ENCODE measurements around the gene FOXO6. TPM values are rescaled to one million over a fixed set of nuclear protein-coding genes. Genes with fewer than 3 reads are reported as not detected.

The FOXO6 gene
- total RNA-seq, 1 experiment from 2014 or later = 0.14 TPM

DNA sequence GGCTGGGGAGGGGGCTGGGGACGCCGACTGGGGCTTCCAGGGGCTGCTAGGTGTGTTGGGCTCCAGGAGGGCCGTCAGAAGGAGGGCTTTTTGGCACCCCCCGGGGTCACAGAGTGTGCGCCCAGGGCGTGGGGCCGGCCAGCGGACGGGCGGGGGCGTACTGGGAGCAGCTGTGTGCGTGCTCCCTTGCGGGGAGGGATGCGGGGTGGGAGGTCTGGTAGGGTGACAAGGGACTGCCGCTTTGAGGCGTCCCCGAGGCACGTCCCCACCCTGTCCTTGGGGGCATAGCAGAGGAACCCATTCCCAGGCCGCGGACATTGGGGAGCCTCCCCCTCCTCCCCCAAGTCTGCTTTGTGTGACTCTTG lies 1.1 kb downstream of the FOXO6 start:
- DNase-seq (ENCODE audit: low read depth) = no peak
- in situ Hi-C loops (cut with HindIII; ENCODE audit: low pct_unique_long_range_greater_than_20kb, low sequenced_read_pairs) = no loop called here

DNA sequence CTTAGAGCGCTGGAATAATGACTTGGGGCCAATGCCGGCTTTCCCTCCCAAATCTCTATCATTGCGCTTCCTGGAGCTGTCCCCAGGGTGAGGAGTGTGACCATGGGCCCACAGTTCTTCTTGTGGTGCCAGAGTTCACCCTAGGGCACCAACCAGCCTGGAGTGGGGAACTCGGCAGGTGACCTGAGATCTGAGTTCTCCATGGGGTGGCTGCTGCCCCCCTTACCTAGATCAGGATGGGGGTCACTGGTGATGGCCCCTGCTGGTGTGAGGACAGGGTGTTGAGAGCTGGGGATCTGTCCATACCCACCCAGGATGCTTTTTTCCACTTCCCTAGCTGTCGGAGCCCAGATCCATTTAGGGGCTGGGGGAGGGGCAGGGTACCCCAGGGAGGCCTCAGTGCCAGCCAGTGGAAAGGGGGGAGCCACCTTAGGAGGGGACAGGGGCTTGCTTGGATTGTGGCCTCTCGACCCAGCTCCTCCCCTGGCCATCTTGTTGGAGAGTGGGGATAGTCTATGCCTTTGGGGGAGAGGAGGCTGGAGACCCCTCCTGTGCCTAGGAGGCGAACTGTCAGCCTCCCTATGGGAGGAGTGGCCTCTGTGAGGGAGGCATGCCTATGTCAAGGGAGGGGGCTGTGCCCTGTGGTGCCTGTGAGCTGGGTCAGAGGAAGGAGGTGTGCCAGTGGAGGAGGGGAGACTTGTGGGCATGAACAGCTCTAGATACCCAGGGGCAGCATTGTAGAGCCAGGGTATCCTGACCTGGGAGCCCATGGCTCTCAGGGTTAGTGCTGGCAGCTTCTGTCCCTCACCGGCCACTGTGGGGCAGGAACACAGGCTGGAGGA lies 1.7 kb downstream of the FOXO6 start:
- no peak for DNase-seq (ENCODE audit: low read depth)
- in situ Hi-C loops (cut with HindIII; ENCODE audit: low pct_unique_long_range_greater_than_20kb, low sequenced_read_pairs) = no loop called here

DNA sequence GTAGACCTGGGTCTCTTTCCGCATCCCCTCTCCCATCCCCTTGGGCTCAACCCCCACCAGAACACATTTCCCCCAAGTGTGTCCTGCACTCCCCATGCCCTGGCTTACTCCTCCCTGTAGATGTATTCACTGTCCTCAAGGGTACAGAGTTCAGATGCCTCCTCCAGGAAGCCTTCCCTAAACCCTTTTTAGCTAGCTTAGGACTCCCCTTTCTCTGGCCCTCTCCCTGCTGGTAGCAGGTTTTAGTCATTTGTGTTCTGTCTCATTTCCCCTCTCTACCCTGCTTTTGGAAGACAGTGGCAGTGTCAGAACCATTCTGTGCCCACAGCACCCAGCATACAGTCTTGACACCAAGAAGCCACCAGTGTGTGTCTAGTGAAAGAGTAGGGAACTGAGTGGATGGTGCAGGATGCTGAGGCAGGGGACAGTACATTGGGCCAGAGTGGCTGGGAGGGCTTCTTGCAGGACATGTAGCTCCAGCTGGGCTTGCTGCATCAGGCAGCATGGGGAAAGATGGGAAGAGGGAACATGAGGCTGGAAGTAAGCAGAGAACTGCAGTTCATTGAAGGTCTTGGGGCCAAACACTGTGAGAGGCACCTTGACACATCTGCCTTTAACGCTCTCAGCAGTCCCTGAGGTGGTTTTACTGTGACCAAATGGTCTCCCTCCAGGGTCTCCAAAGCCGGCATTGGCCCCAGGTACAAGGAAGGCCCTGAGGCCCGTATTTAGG lies 2.5 kb downstream of the FOXO6 start:
- DNase-seq (ENCODE audit: low read depth) = no peak
- in situ Hi-C loops (cut with HindIII; ENCODE audit: low pct_unique_long_range_greater_than_20kb, low sequenced_read_pairs) = no loop called here

DNA sequence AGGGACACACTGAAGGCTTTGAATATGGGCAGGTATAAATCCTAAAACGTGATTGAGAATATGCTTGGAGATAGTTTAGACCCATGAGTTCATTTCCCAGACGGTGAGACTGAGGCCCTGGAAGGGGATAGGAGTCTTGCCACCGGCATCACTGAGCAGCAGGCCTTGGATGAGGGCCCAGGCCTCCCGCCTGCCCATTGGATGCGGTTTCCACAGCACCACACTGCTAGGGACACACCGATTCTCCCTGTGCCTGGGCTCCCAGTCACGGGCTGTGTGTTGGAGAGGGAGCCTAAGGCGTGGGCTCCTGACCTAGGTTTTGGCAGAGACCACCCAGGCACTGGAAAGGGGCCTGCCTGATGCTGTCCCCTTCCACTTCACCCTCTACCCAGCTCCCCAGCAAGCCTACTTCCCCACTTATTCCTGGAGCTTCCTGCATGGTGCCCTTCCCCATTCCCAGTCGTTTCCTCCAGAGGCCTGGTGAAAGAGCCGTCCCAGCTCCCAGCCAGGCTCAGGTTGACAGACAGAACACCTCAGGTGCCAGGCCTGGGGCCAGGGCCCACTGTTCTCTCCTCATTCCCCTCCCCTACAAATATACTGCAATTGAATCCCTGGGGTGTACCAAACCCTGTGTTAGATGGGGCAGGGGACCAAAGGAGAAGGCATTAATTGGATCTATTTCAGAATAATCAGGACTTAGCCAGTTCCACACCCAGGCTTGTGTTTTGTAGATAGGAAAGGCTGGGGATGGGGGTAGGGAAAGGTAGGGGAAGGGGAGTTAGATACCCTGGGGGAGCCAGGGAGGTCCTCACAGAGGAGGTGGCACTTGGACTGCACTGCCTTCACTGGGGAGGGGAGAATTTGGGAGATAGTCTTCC lies 3.4 kb downstream of the FOXO6 start:
- in situ Hi-C loops (cut with HindIII; ENCODE audit: low pct_unique_long_range_greater_than_20kb, low sequenced_read_pairs) = no loop called here
- DNase-seq (ENCODE audit: low read depth) = no peak

DNA sequence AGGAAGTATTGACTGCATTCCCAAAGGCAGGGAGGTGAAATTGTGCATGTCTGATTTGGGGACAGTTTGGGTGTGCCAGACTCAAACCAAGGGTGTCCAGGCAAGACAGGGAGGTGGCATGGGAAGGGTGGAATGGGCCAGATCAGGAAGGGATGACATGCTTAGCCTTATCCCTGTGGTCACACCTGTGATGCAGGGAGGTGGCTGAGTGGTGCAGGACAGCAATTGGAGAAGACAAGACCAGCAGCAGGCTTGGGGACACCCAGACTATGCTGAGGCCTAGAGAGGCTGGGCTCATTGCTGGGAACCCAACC lies 4.0 kb downstream of the FOXO6 start:
- DNase-seq (ENCODE audit: low read depth) = no peak

DNA sequence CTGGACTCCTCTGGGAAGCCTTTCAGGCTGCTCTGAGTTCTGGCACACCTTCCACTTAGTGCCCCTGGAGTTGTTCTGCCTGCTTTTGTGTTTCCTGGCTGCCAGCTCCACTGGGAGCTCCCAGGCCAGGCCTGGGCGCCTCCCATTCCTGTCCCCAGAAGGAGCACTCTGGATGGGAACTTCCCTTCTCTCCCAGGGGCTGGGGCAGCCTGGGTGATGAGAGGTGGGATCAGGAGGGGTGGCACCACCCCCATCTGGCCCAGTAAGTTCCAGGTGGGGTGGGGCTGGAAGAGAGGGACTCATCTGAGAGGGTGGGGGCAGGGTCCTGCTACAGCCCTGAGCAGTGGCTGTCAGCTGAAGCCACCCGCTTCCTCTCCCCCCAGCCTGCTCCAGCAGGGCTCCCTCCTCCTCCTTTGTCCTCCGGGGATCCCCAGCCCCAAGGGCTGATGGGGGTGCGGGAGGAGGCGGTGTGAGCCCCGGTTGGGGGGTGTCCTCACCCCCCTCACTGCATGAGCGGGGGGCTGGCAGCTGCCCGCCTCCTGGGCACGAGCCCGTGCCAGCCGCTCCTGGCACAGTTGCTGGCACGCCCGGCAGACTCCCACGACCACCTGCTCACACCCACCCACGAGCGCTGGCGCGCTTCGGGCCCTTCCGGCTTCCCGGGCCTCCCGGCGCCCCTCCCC lies 4.7 kb downstream of the FOXO6 start:
- in situ Hi-C loops (cut with HindIII; ENCODE audit: low pct_unique_long_range_greater_than_20kb, low sequenced_read_pairs) = no loop called here
- no peak for DNase-seq (ENCODE audit: low read depth)

More for the DNA sequence above, 4.0 kb downstream of the FOXO6 start:
- in situ Hi-C loops (cut with HindIII; ENCODE audit: low pct_unique_long_range_greater_than_20kb, low sequenced_read_pairs) = no loop called here

DNA sequence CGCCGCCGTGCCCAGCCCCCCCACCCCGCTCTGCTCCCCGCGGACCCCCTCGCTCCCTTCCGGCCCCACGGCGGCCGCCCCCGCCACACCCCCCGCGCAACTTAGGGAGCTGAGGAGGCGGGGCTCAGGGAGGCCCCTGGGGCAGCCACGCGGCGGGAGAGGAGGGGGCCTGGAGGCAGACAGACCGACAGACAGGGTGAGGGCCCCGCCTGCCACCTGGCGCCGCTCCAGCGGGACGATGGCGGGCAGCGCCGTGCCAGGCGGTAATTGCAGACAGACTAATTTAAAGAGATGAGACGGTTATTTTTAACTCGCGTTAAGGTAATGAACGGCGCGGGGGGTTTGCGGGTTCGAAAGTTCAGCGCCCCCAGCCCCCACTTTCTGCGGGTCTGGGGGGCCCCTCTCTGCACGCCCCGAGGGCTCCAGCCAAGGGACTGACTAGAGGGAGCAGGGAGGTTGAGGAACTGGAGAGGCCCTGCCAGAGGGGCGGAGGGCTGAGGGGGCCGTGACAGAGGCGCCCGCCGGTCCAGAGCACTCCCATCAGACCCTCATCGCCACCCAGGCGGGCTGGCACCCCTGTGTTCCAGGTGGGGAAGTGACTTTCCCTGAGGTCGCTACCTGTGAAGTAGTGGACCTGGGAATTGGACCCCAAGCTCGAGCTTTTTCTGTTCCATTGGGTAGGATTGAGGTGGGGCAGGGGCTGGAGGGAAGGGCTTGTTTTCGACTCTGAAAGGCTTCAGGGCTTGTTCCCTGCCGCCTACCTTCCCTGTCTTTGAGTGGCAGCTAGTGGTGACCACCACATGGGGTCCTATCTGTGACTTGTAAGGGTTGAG lies 5.4 kb downstream of the FOXO6 start:
- DNase-seq (ENCODE audit: low read depth) = no peak

DNA sequence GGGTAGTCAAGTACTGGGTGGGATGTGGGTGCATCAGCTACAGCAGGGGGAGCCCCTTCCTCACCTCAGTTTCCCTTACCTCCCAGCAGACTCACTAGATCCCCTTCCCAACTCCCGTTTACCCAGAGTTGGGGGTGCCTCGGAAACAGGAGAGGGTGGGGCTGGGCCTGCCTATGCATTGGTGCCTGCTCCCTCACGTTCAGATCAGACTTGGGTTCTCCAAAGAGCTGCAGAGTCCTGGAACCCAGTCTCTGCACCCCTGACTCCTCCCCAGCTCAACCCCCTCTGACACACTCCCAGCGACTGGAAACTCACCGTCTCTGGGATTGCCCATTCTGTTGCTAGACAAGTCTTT lies 6.0 kb downstream of the FOXO6 start:
- in situ Hi-C loops (cut with HindIII; ENCODE audit: low pct_unique_long_range_greater_than_20kb, low sequenced_read_pairs) = no loop called here
- DNase-seq (ENCODE audit: low read depth) = no peak

More for the DNA sequence above, 5.4 kb downstream of the FOXO6 start:
- in situ Hi-C loops (cut with HindIII; ENCODE audit: low pct_unique_long_range_greater_than_20kb, low sequenced_read_pairs) = no loop called here

DNA sequence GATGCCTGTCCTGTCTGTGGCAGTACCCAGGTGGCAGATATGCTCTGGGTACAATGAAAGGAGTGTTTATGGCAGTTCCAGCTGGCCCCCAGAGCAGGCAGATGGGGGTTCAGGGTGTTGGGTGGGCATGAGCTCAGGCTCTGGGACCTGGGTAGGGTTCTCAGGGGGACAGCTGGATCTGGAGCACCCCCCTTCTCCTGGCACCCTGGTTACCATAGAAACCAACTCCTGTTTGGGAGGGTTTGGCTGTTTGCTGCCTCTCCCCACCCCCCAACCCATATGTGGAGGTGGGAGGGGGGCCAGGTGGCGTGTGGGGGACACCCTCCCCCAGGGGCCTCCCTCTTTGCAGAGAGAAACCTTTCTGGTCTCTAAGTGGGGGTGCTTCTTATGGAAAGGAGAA lies 7.1 kb downstream of the FOXO6 start:
- in situ Hi-C loops (cut with HindIII; ENCODE audit: low pct_unique_long_range_greater_than_20kb, low sequenced_read_pairs) = no loop called here
- no peak for DNase-seq (ENCODE audit: low read depth)

DNA sequence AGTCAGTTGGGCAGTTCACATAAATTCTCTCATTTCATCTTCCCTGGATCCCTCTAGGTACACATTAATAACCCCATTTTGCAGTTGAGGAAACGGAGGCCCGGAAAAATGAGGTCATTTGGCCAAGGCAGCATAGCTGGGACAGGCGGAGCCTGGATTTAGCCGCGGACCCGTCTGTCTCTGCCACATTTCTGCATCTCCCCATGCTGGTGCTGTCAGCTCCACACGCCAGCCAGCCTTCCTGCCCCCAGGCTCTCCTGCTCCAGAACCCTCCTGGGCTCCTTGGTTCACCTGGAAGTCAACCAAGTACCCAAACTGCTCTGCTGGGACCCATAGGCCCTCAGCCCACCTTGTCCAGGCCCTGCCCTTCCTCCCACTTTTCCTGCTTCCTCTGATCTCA lies 7.6 kb downstream of the FOXO6 start:
- in situ Hi-C loops (cut with HindIII; ENCODE audit: low pct_unique_long_range_greater_than_20kb, low sequenced_read_pairs) = no loop called here
- no peak for DNase-seq (ENCODE audit: low read depth)

DNA sequence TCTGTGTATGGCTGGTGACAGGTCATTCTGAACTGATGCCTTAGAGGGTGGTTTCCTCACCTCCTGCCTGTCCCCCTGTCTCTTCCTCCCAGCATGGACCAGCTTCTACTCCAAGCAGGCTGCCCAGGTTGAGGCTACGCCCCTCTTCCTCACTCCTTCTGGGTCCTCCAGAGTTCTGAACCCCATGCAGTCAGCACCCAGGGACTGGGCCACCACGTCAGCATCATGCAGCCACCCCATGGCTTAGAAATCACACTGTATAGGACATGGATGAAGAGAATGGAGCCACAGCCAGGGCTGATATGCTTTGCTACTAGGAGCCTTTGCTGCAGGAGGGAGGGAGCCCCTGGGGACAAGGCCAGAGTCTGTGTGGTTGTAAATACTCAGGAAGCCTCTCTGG lies 8.3 kb downstream of the FOXO6 start:
- DNase-seq (ENCODE audit: low read depth) = no peak
- in situ Hi-C loops (cut with HindIII; ENCODE audit: low pct_unique_long_range_greater_than_20kb, low sequenced_read_pairs) = no loop called here

DNA sequence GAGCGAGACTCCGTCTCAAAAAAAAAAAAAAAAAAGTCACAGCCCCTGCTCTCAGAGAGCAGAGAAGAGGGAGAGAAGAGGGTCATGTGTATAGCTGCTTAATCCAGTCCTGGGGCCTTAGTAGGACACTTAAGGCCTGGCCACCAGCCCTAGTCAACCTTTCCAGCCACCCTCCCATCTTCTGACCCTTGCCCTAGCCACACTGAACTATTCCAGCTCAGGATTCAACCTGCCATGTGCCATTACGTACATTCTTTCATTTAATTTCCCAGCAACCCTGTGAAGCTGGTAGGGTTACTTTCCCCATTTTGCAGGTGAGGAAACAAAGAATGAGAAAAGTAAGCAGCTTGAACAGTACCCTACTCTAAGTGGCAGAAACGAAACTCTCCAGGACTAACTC lies 9.0 kb downstream of the FOXO6 start:
- no peak for DNase-seq (ENCODE audit: low read depth)
- in situ Hi-C loops (cut with HindIII; ENCODE audit: low pct_unique_long_range_greater_than_20kb, low sequenced_read_pairs) = no loop called here

DNA sequence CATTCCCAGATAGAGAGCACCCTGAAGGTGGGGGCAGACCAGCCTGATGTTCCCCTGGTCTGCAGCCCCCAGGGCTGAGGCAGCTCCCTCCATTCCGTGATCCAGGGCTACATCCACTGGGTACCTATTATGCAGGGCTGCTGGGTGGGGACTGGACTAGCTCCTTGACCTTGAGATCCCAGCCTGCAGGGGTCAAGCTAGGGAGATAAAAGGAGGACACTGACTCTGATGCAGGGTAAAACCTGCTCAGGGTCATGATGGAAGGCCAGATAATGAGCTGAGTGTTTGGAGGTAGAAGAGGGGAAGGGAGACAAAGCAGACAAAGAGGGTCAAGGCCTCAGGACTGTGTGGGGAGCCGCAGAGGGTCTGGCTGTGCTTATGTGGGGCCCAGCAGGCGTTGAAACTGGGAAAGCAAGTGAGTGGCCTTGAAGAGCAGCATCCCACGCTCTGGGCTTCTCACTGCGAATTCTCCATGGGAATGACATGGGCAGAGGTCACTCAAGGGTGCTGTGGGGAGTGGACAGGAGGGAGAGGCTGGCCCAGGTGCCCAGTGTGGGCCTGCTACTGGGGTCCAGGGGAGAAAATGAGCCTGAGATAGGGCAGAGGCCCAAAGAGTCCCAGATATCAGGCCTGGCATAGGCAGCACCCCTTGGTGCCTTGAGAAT lies 9.7 kb downstream of the FOXO6 start:
- no peak for DNase-seq (ENCODE audit: low read depth)
- in situ Hi-C loops (cut with HindIII; ENCODE audit: low pct_unique_long_range_greater_than_20kb, low sequenced_read_pairs) = no loop called here

DNA sequence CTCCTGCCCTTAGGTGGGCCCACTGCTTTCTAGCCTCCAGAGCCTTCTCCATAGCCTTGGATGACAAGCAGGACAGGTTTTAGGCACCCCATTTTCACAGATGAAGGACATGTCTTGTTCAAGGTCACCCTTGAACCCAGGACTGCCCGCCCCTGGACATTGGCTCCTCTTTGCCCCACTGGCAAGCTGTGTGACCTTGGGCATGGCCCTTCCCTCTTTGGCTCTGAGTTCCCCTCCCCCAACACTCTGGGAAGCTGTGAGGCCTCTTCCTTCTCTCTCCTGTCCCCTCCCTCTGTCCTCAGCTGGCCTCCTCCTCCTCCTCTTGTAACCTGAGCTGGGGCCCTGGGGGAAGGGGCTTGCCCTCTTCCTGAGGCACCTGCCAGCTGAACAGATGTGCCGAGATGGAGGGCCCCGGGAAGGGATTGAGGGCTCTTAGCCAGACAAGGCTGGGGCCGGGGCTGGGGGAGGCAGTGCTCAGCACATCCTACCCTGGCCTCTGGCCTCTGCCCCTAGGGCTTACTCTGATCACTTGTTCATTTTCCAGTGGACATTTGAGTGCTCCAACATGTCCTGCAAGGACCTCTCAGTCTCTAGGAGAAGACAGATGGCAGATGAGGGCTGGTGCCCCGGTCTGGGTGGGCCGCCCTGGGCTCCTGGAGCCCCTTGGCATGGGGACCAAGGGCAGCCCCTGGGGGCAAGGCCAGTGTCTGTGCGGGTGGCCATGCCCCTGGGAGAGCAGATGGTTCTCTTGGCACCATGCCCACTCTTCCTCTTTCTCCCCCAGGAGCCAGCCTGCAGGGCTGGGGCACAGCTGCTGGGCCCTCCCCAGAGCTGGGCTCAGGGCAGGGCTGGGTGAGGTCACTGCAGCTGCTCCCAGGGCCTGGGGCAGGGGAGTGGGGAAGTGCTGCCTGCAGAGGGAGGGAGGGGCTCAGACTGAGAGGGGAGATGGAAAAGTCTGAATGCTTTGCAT lies 10.7 kb downstream of the FOXO6 start:
- in situ Hi-C loops (cut with HindIII; ENCODE audit: low pct_unique_long_range_greater_than_20kb, low sequenced_read_pairs) = no loop called here
- DNase-seq (ENCODE audit: low read depth) = no peak

DNA sequence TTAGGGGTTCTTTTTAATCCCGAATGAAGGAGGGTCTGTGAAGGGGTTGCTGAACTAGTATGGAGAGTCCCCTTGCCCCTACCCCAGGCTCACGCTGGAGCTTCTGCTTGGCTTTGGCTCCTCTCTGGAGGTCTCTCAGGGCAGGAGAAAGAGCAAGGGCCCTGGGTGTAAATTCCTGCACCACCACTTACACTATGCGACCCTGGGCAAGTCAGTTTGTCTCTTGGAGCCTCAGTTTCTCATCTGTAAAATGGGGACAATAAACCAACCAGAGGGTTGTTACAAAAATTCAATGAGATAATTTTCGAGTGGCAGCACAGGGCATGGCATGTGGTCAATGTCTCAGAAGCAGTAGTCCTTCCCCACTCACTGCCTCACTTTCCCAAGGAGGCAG lies 11.4 kb downstream of the FOXO6 start:
- in situ Hi-C loops (cut with HindIII; ENCODE audit: low pct_unique_long_range_greater_than_20kb, low sequenced_read_pairs) = no loop called here

DNA sequence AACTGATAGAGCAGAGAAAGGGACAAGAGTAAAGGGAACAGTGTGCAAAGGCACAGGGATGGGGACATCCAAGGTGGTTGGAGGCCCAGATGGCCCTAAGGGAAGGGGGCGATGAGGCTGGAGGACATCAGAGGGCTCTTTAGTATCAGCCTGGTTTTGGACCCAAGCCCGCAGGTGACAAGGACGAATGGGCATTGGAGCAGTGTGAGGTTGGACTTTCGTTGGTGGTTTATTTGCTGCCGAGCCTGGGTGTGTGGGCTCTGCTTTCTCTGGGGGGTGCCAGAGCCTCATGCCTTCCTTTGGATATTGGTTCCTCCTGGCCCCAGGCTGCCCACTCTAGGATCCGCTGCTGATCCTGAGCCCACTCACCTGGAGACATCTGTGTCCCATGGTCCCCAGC lies 12.1 kb downstream of the FOXO6 start:
- in situ Hi-C loops (cut with HindIII; ENCODE audit: low pct_unique_long_range_greater_than_20kb, low sequenced_read_pairs) = no loop called here

More for the DNA sequence above, 11.4 kb downstream of the FOXO6 start:
- DNase-seq (ENCODE audit: low read depth) = no peak

More for the DNA sequence above, 12.1 kb downstream of the FOXO6 start:
- DNase-seq (ENCODE audit: low read depth) = no peak
